GM12801 (cell line): ENCODE results near the gene TENM4.

Experiments used
- CTCF ChIP-seq: IDR thresholded peaks from one replicate; pipeline ENCODE4 v1.5.1; 2011; ENCODE audit warnings: control low read depth; ENCODE audit not compliant: insufficient read length; ENCODE audit errors: extremely low read depth

The TENM4 gene

GRCh38 chr11:79071190-79071589 is 369.6 kb downstream of the TENM4 start:
- TF ChIP-seq CTCF = no peak

- no peak for TF ChIP-seq CTCF
Observed at GRCh38 chr11:79070518-79070917, 370.3 kb downstream of the TENM4 start.

- TF ChIP-seq CTCF = no peak
Observed at GRCh38 chr11:79069504-79069903, 371.3 kb downstream of the TENM4 start.

- no peak for TF ChIP-seq CTCF
Observed at GRCh38 chr11:79068356-79068755, 372.5 kb downstream of the TENM4 start.

GRCh38 chr11:79067352-79067679 is 373.5 kb downstream of the TENM4 start:
- no peak for TF ChIP-seq CTCF

- TF ChIP-seq CTCF = no peak
Observed at GRCh38 chr11:79066456-79067351, 374.1 kb downstream of the TENM4 start.

GRCh38 chr11:79062814-79063762 is 377.7 kb downstream of the TENM4 start:
- no peak for TF ChIP-seq CTCF
